Lower leg skin (tissue), 4 donors: ENCODE data around the gene SNRK. TPM values are rescaled to one million over a fixed set of nuclear protein-coding genes. Genes with fewer than 3 reads are reported as not detected.

ENCODE experiments used
- DNase-seq, 2 donors: peaks; one replicate each; pipeline ENCODE4 v3.0.0-alpha.2; 2019; ENCODE audit warnings: low spot score in 2 of 2
- H3K4me3 ChIP-seq: fragments of 200-600 bp; sonication (generic); 2 replicates; pipeline ENCODE4 v1.5.1; 2017; ENCODE audit warnings: mild to moderate bottlenecking, low read depth; ENCODE audit not compliant: poor library complexity, severe bottlenecking
- CTCF ChIP-seq, 3 donors: fragments of 450-650 bp; IDR thresholded peaks; one replicate each; pipeline ENCODE4 v1.5.1; 2016; ENCODE audit warnings: antibody characterized with exemption in 3 of 3, mild to moderate bottlenecking in 3 of 3, moderate library complexity in 2 of 3
- POLR2A ChIP-seq, 2 donors: fragments of 450-650 bp; IDR thresholded peaks; one replicate each; pipeline ENCODE4 v1.6.1; 2016 to 2017; ENCODE audit warnings: antibody characterized with exemption in 2 of 2, mild to moderate bottlenecking in 1 of 2, moderate library complexity in 1 of 2
- WGBS, 2 donors: methylation state at CpG; one replicate each; pipeline ENCODE4 v1.1.5; 2018; 5-methylcytosine and 5-hydroxymethylcytosine counted together
- intact Hi-C: fragments of 100-400 bp; cut with DNase I; formaldehyde crosslinking; loops from one replicate; pipeline ENCODE4 v1.15.0; 2023; ENCODE audit warnings: low total_unique reads
- total RNA-seq, 4 donors: library from RNA; depleted of rRNA; stranded (reverse); fragments of >200 nt; gene quantifications; one replicate each; pipeline ENCODE4 v1.1.0, GENCODE V29; 2016

The SNRK gene
- total RNA-seq, 4 donors from 2014 or later, result 59.8 to 180 (median 79.9) TPM

- no peak for DNase-seq
- WGBS, 2 donors, result 77 to 90% methylated on average over 1 of the region's 1 CpG
- H3K4me3 ChIP-seq, result no peak overlapping the region
- TF ChIP-seq POLR2A (IDR thresholded peaks at IDR 0.05) (no peak), CTCF (IDR thresholded peaks at IDR 0.05) (no peak)
- intact Hi-C loops, result no loop called here
Observed at GRCh38 chr3:43291546-43291945, 5.2 kb downstream of the SNRK start.

- no peak for DNase-seq
- TF ChIP-seq CTCF (IDR thresholded peaks at IDR 0.05) (no peak), POLR2A (IDR thresholded peaks at IDR 0.05) (no peak)
- intact Hi-C loops, result no loop called here
- no peak overlapping the region for H3K4me3 ChIP-seq
- 65 to 66% methylated on average over 1 of the region's 1 CpG for WGBS, 2 donors
Observed at GRCh38 chr3:43294975-43295374, 8.6 kb downstream of the SNRK start.

GRCh38 chr3:43296565-43296964 is 10.2 kb downstream of the SNRK start:
- peak in 1 of 2 donors; percentile 52 for DNase-seq
- intact Hi-C loops, result no loop called here
- TF ChIP-seq POLR2A (IDR thresholded peaks at IDR 0.05), result no peak
- TF ChIP-seq CTCF (IDR thresholded peaks at IDR 0.05), result no peak
- 0% methylated on average over 1 of the region's 1 CpG for WGBS, 2 donors
- no peak overlapping the region for H3K4me3 ChIP-seq

GRCh38 chr3:43298292-43298691 is 12.0 kb downstream of the SNRK start:
- no peak overlapping the region for H3K4me3 ChIP-seq
- WGBS, 2 donors, result 69 to 71% methylated on average over 2 of the region's 2 CpGs
- intact Hi-C loops, result no loop called here
- TF ChIP-seq POLR2A (IDR thresholded peaks at IDR 0.05) (no peak), CTCF (IDR thresholded peaks at IDR 0.05) (no peak)
- no peak for DNase-seq

GRCh38 chr3:43298761-43299160 is 12.4 kb downstream of the SNRK start:
- TF ChIP-seq POLR2A (IDR thresholded peaks at IDR 0.05) (no peak), CTCF (IDR thresholded peaks at IDR 0.05) (no peak)
- intact Hi-C loops, result no loop called here

GRCh38 chr3:43302116-43302880 is 16.0 kb downstream of the SNRK start:
- intact Hi-C loops, result no loop called here
- DNase-seq, result no peak
- TF ChIP-seq POLR2A (IDR thresholded peaks at IDR 0.05), result no peak
- TF ChIP-seq CTCF (IDR thresholded peaks at IDR 0.05), result no peak

More at GRCh38 chr3:43298761-43299160, 12.4 kb downstream of the SNRK start:
- DNase-seq, result no peak
- 67 to 68% methylated on average over 4 of the region's 4 CpGs for WGBS, 2 donors
- H3K4me3 ChIP-seq, result no peak overlapping the region

More at GRCh38 chr3:43302116-43302880, 16.0 kb downstream of the SNRK start:
- WGBS, 2 donors, result 69 to 74% methylated on average over 1 of the region's 1 CpG
- no peak overlapping the region for H3K4me3 ChIP-seq
